HepG2 (cell line): ENCODE data around the gene GNAI2.

ENCODE experiments used
- PTBP1 ChIP-seq: fragments of 200-400 bp; formaldehyde crosslinking; IDR thresholded peaks from 2 replicates; pipeline ENCODE4 v1.6.1; 2018; ENCODE audit warnings: low read length, low read depth; ENCODE audit not compliant: poor library complexity, severe bottlenecking
- ZBTB40 ChIP-seq, 2 experiments: fragments of 450-650 bp in 1 of 2; sonication (generic) in 1 of 2; formaldehyde crosslinking in 1 of 2; IDR thresholded peaks; 2 replicates each; pipeline versions ENCODE4 v1.6.1 to v1.8.0; 2016 to 2022; ENCODE audit warnings: antibody characterized with exemption in 1 of 2, mild to moderate bottlenecking in 1 of 2, missing genetic modification reagents in 1 of 2

- TF ChIP-seq PTBP1 (no peak), ZBTB40 (IDR thresholded peaks at IDR 0.05) (no peak), ZBTB40 (CRISPR knock-in tag; IDR thresholded peaks at IDR 0.05) (no peak)
Observed at GRCh38 chr3:50189274-50189673, 46.7 kb upstream of the GNAI2 start.
